ENCODE data around the gene CDH23. TPM values are rescaled to one million over a fixed set of nuclear protein-coding genes. Genes with fewer than 3 reads are reported as not detected.

Gene CDH23
- total RNA-seq, 1 experiment from 2014 or later, result 0.07 TPM

- no TSS peak for BruUV-seq (replicated peaks)
- intact Hi-C loops (cut with micrococcal nuclease; ENCODE audit: unreplicated experiment), result no loop called here
- CTCF ChIA-PET, result interaction anchor here (0.8 kb wide), 1 partner anchor 22 kb away, joined by 3 read pairs; no protein-coding TSS in a partner anchor
- Mint-ChIP-seq H3K27me3 (ENCODE audit: unreplicated experiment) (no peaks in the 10 kb centered on the region), H3K9me3 (ENCODE audit: low read depth, unreplicated experiment) (no peaks in the 10 kb centered on the region), H3K4me1 (ENCODE audit: low read depth, unreplicated experiment) (peaks cover 18% of the 10 kb centered on the region), H3K4me3 (ENCODE audit: low read depth, unreplicated experiment) (no peak overlapping the region), H3K36me3 (ENCODE audit: insufficient read depth, unreplicated experiment) (peaks cover 4% of the 10 kb centered on the region), H3K27ac (ENCODE audit: unreplicated experiment) (no peak overlapping the region)
- no peak for DNase-seq
- no peak for TF ChIP-seq CTCF (IDR thresholded peaks at IDR 0.05; ENCODE audit: unreplicated experiment)
Measured at GRCh38 chr10:71711052-71711623, 314.4 kb downstream of the CDH23 start.

- H3K27me3 Mint-ChIP-seq (ENCODE audit: unreplicated experiment), result no peaks in the 10 kb centered on the region
Measured at GRCh38 chr10:71712170-71712569, 315.4 kb downstream of the CDH23 start.

GRCh38 chr10:71712572-71713134 is 315.9 kb downstream of the CDH23 start:
- CTCF ChIA-PET, result interaction anchor here (1.1 to 1.6 kb wide), 3 partner anchors 16 to 369 kb away, joined by 3 to 5 read pairs (median 4); no protein-coding TSS in a partner anchor
- H3K9me3 Mint-ChIP-seq (ENCODE audit: low read depth, unreplicated experiment), result no peaks in the 10 kb centered on the region
- peaks cover 18% of the 10 kb centered on the region for H3K4me1 Mint-ChIP-seq (ENCODE audit: low read depth, unreplicated experiment)
- TF ChIP-seq CTCF (IDR thresholded peaks at IDR 0.05; ENCODE audit: unreplicated experiment), result no peak
- no peak overlapping the region for H3K27ac Mint-ChIP-seq (ENCODE audit: unreplicated experiment)
- peaks cover 4% of the 10 kb centered on the region for H3K36me3 Mint-ChIP-seq (ENCODE audit: insufficient read depth, unreplicated experiment)
- intact Hi-C loops (cut with micrococcal nuclease; ENCODE audit: unreplicated experiment), result no loop called here
- H3K4me3 Mint-ChIP-seq (ENCODE audit: low read depth, unreplicated experiment), result no peak overlapping the region
- DNase-seq, result no peak
- no peaks in the 10 kb centered on the region for H3K27me3 Mint-ChIP-seq (ENCODE audit: unreplicated experiment)
- no TSS peak for BruUV-seq (replicated peaks)

More at GRCh38 chr10:71712170-71712569, 315.4 kb downstream of the CDH23 start:
- no TSS peak for BruUV-seq (replicated peaks)
- no peaks in the 10 kb centered on the region for H3K9me3 Mint-ChIP-seq (ENCODE audit: low read depth, unreplicated experiment)
- no peak for DNase-seq
- H3K4me3 Mint-ChIP-seq (ENCODE audit: low read depth, unreplicated experiment), result no peak overlapping the region
- H3K36me3 Mint-ChIP-seq (ENCODE audit: insufficient read depth, unreplicated experiment), result peaks cover 4% of the 10 kb centered on the region
- intact Hi-C loops (cut with micrococcal nuclease; ENCODE audit: unreplicated experiment), result no loop called here
- TF ChIP-seq CTCF (IDR thresholded peaks at IDR 0.05; ENCODE audit: unreplicated experiment), result no peak
- CTCF ChIA-PET, result interaction anchor here (1.6 kb wide), 1 partner anchor 15 kb away, joined by 4 read pairs; no protein-coding TSS in a partner anchor
- peaks cover 18% of the 10 kb centered on the region for H3K4me1 Mint-ChIP-seq (ENCODE audit: low read depth, unreplicated experiment)
- no peak overlapping the region for H3K27ac Mint-ChIP-seq (ENCODE audit: unreplicated experiment)

- CTCF ChIA-PET, result interaction anchor here (0.8 to 1.6 kb wide), 4 partner anchors 16 to 370 kb away, joined by 3 to 5 read pairs (median 4); no protein-coding TSS in a partner anchor
Measured at GRCh38 chr10:71713135-71714030, 316.7 kb downstream of the CDH23 start.

More at GRCh38 chr10:71713135-71714030, 316.7 kb downstream of the CDH23 start:
- no TSS peak for BruUV-seq (replicated peaks)
- peaks cover 4% of the 10 kb centered on the region for H3K36me3 Mint-ChIP-seq (ENCODE audit: insufficient read depth, unreplicated experiment)
- H3K9me3 Mint-ChIP-seq (ENCODE audit: low read depth, unreplicated experiment), result no peaks in the 10 kb centered on the region
- H3K27me3 Mint-ChIP-seq (ENCODE audit: unreplicated experiment), result no peaks in the 10 kb centered on the region
- H3K4me1 Mint-ChIP-seq (ENCODE audit: low read depth, unreplicated experiment), result peaks cover 18% of the 10 kb centered on the region
- H3K4me3 Mint-ChIP-seq (ENCODE audit: low read depth, unreplicated experiment), result no peak overlapping the region
- TF ChIP-seq CTCF (IDR thresholded peaks at IDR 0.05; ENCODE audit: unreplicated experiment), result no peak
- intact Hi-C loops (cut with micrococcal nuclease; ENCODE audit: unreplicated experiment), result no loop called here
- H3K27ac Mint-ChIP-seq (ENCODE audit: unreplicated experiment), result peak overlapping the region; percentile 70
- peak; percentile 44 for DNase-seq
